ENCODE data around the gene TMEM86B.

DNA sequence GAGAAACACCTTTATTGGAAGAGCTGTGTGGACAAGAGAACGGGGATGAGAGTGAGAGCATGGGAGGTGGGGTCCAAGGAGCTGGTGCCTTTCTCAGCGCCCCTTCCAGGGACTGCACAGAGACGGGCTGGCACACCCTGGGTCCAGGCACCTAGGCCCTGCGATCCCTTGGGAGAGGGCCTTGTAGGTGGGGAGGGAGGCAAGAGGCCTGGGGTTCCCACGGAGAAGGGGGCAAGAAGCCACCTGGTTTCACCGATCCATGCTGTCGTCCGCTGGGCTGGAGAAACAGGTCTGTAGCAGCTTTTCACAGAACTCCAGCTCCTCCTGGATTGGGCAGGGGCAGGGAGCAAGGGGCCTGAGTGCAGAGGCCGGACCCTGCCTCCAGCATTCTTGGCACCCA lies 33.8 kb upstream of the TMEM86B start:
- no peak for TF ChIP-seq EGR1 (IDR thresholded peaks at IDR 0.05)
- TF ChIP-seq, protein P1, sequence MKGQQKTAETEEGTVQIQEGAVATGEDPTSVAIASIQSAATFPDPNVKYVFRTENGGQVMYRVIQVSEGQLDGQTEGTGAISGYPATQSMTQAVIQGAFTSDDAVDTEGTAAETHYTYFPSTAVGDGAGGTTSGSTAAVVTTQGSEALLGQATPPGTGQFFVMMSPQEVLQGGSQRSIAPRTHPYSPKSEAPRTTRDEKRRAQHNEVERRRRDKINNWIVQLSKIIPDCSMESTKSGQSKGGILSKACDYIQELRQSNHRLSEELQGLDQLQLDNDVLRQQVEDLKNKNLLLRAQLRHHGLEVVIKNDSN (IDR thresholded peaks at IDR 0.05), result no peak

Measured in Ishikawa (cell line).